SK-N-SH (cell line): Measurements from ENCODE around the gene TBX4.

Experiments
- CTCF ChIP-seq: fragments of 200-600 bp; sonication (generic); IDR thresholded peaks from 2 replicates; pipeline ENCODE4 v1.6.1; 2017; ENCODE audit warnings: antibody characterized with exemption, mild to moderate bottlenecking, moderate library complexity
- EP300 ChIP-seq, 2 experiments: IDR thresholded peaks; 2 replicates each; pipeline versions ENCODE4 v1.4.0 to v1.6.1; 2012; ENCODE audit warnings: borderline replicate concordance in 1 of 2, low read depth in 1 of 2, low read length in 1 of 2
- FOXJ3 ChIP-seq: sonication (generic); formaldehyde crosslinking; IDR thresholded peaks from 2 replicates; pipeline ENCODE4 v1.5.1; 2020; ENCODE audit warnings: mild to moderate bottlenecking, missing genetic modification reagents
- MXI1 ChIP-seq: IDR thresholded peaks from 2 replicates; pipeline ENCODE4 v1.6.1; 2012; ENCODE audit warnings: mild to moderate bottlenecking, low read depth, low read length, improper control_type of control experiment
- NFIC ChIP-seq: IDR thresholded peaks from 2 replicates; pipeline ENCODE4 v1.4.0; 2012; ENCODE audit warnings: borderline replicate concordance
- POLR2AphosphoS5 ChIP-seq: IDR thresholded peaks from 2 replicates; pipeline ENCODE4 v1.6.1; 2012; ENCODE audit warnings: low read depth, low read length
- RAD21 ChIP-seq: IDR thresholded peaks from 2 replicates; pipeline ENCODE4 v1.6.1; 2012; ENCODE audit warnings: mild to moderate bottlenecking, low read length
- RXRA ChIP-seq: IDR thresholded peaks from 2 replicates; pipeline ENCODE4 v1.4.0; 2012; ENCODE audit warnings: low read depth, mild to moderate bottlenecking, borderline replicate concordance
- SMC3 ChIP-seq: IDR thresholded peaks from 2 replicates; pipeline ENCODE4 v1.6.1; 2012; ENCODE audit warnings: low read depth, low read length, improper control_type of control experiment
- TF ChIP-seq, protein P1 (sequence below): IDR thresholded peaks from 2 replicates; pipeline ENCODE4; 2012

DNA sequence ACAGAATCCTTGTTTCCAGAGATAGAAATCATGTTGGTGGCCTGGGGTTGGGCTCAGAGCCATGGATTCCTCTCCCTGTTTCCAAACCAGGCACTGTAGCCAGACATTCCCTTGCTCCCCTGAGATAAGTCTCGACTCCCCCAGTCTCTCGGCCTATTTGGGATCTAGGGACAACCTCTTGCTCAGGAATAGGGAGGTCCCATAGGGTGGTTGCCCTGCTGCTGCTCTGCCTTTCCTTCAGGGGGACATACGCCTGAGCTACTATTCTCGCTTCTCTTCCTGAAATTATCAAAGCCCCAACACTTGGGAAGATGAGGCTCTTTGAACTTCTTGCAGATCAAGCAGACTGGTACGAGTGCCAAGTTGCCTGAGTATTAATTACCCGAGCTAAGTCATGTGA, 58.0 kb downstream of the TBX4 start:
- no peak for TF ChIP-seq CTCF
- no peak for TF ChIP-seq SMC3
- TF ChIP-seq NFIC, result no peak
- TF ChIP-seq RAD21, result no peak
- no peak for TF ChIP-seq POLR2AphosphoS5
- TF ChIP-seq, protein P1, sequence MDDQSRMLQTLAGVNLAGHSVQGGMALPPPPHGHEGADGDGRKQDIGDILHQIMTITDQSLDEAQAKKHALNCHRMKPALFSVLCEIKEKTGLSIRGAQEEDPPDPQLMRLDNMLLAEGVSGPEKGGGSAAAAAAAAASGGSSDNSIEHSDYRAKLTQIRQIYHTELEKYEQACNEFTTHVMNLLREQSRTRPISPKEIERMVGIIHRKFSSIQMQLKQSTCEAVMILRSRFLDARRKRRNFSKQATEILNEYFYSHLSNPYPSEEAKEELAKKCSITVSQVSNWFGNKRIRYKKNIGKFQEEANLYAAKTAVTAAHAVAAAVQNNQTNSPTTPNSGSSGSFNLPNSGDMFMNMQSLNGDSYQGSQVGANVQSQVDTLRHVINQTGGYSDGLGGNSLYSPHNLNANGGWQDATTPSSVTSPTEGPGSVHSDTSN, result no peak
- no peak for TF ChIP-seq FOXJ3 (CRISPR knock-in tag)
- TF ChIP-seq MXI1, result no peak
- no peak for TF ChIP-seq RXRA
- TF ChIP-seq EP300 (IDR thresholded peaks at IDR 0.05; ENCODE audit: borderline replicate concordance in 1 of 2, low read depth in 1 of 2, low read length in 1 of 2), result no peak
